ENCODE results near the gene ZNF441. TPM values are rescaled to one million over a fixed set of nuclear protein-coding genes. Genes with fewer than 3 reads are reported as not detected.

The ZNF441 gene
- total RNA-seq, 2 experiments from 2014 or later = 2.6 to 4.1 TPM

- TF ChIP-seq, protein P1, sequence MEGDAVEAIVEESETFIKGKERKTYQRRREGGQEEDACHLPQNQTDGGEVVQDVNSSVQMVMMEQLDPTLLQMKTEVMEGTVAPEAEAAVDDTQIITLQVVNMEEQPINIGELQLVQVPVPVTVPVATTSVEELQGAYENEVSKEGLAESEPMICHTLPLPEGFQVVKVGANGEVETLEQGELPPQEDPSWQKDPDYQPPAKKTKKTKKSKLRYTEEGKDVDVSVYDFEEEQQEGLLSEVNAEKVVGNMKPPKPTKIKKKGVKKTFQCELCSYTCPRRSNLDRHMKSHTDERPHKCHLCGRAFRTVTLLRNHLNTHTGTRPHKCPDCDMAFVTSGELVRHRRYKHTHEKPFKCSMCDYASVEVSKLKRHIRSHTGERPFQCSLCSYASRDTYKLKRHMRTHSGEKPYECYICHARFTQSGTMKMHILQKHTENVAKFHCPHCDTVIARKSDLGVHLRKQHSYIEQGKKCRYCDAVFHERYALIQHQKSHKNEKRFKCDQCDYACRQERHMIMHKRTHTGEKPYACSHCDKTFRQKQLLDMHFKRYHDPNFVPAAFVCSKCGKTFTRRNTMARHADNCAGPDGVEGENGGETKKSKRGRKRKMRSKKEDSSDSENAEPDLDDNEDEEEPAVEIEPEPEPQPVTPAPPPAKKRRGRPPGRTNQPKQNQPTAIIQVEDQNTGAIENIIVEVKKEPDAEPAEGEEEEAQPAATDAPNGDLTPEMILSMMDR (IDR thresholded peaks at IDR 0.05) = no peak
- Mint-ChIP-seq H3K4me3 (no peak overlapping the region), H3K27ac (no peak overlapping the region), H3K9me3 (peaks cover 14% of the 10 kb centered on the region), H3K27me3 (no peaks in the 10 kb centered on the region), H3K36me3 (ENCODE audit: low read depth) (peaks cover 44% of the 10 kb centered on the region), H3K4me1 (ENCODE audit: low read depth) (no peaks in the 10 kb centered on the region)
- intact Hi-C loops (cut with DNase I, micrococcal nuclease) = no loop called here
- Histone ChIP-seq H3K4me3 (ENCODE audit: low read length) (no peak overlapping the region), H3K9me3 (ENCODE audit: control insufficient read depth in 1 of 2, insufficient read depth in 1 of 2, low read length in 2 of 2) (peaks cover 39 to 74% of the 10 kb centered on the region in 2 experiments), H3K27me3 (ENCODE audit: control insufficient read depth in 1 of 2, insufficient read depth in 2 of 2, low read length in 2 of 2) (no peaks in the 10 kb centered on the region), H3K4me1 (ENCODE audit: insufficient read depth, low read length) (no peaks in the 10 kb centered on the region), H3K36me3 (ENCODE audit: insufficient read depth, low read length) (no peaks in the 10 kb centered on the region), H3K27ac (ENCODE audit: low read depth in 1 of 2, low read length in 2 of 2) (no peak overlapping the region)
- ChIA-PET POLR2A (interaction anchor here (1.6 kb wide), 1 partner anchor 10 kb away, joined by 3 read pairs; no protein-coding TSS in a partner anchor), CTCF (interaction anchor here (0.8 kb wide), 1 partner anchor 96 kb away, joined by 4 read pairs; no protein-coding TSS in a partner anchor)
- ATAC-seq (ENCODE audit: poor library complexity) = no peak
- no peak for DNase-seq
Observed at GRCh38 chr19:11787536-11787935, 20.7 kb downstream of the ZNF441 start.

- H3K9me3 ChIP-seq (ENCODE audit: control insufficient read depth in 1 of 2, insufficient read depth in 1 of 2, low read length in 2 of 2) = peaks cover 14 to 30% of the 10 kb centered on the region in 2 experiments
- POLR2A ChIA-PET = no interaction called here
Observed at GRCh38 chr19:11792942-11793341, 26.1 kb downstream of the ZNF441 start.

DNA sequence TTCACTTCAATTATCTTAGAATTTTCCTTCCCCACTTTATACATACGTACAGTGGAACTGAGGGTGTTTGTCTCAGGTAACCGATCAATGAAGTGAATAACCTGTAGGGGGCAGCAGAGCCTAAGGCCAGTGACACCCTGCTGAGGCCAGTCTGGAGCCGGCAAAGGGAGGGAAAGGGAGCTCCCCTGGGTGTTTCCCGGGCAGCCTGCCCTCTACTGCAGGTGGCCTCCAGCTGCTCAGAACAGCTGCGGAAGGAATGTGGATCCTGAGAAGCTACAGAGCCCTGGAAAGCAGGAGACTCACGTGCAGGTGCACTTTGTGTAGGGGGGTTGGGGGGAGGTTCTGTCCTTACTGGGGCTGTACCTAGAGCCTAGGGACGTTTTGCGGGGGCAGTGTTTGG lies 30.7 kb downstream of the ZNF441 start:
- Histone ChIP-seq H3K9me3 (ENCODE audit: control insufficient read depth in 1 of 2, insufficient read depth in 1 of 2, low read length in 2 of 2) (peaks cover 0 to 6% of the 10 kb centered on the region in 2 experiments), H3K4me3 (ENCODE audit: low read length) (peak overlapping the region; percentile 73), H3K27ac (ENCODE audit: low read depth in 1 of 2, low read length in 2 of 2) (no peak overlapping the region), H3K36me3 (ENCODE audit: insufficient read depth, low read length) (no peaks in the 10 kb centered on the region), H3K27me3 (ENCODE audit: control insufficient read depth in 1 of 2, insufficient read depth in 2 of 2, low read length in 2 of 2) (no peaks in the 10 kb centered on the region), H3K4me1 (ENCODE audit: insufficient read depth, low read length) (peaks cover 22% of the 10 kb centered on the region)
- intact Hi-C loops (cut with DNase I, micrococcal nuclease) = loop anchor here in 1 of 2 experiments (1.0 to 5.0 kb wide), 5 partner anchors 83 to 344 kb away; no protein-coding TSS in a partner anchor
- Mint-ChIP-seq H3K27ac (peak overlapping the region; percentile 79), H3K27me3 (no peaks in the 10 kb centered on the region), H3K4me3 (peak overlapping the region; percentile 93), H3K4me1 (ENCODE audit: low read depth) (peaks cover 22% of the 10 kb centered on the region), H3K9me3 (peaks cover 2% of the 10 kb centered on the region), H3K36me3 (ENCODE audit: low read depth) (peaks cover 4% of the 10 kb centered on the region)
- ATAC-seq (ENCODE audit: poor library complexity) = peak; percentile 64
- POLR2A ChIA-PET = interaction anchor here (0.7 to 2.3 kb wide), 12 partner anchors 10 to 643 kb away, joined by 3 to 15 read pairs (median 3); partner anchors contain the start of genes ZNF439, ZNF440, ZNF441 and ZNF443
- CTCF ChIA-PET = interaction anchor here (0.5 to 3.3 kb wide), 20 partner anchors 11 to 343 kb away, joined by 3 to 45 read pairs (median 5); partner anchors contain the start of genes ZNF20, ZNF440, ZNF700 and ZNF763
- TF ChIP-seq, protein P1 (IDR thresholded peaks at IDR 0.05) = peak; percentile 90
- DNase-seq = peak; percentile 58 to 90 (median 70)

More at GRCh38 chr19:11792942-11793341, 26.1 kb downstream of the ZNF441 start:
- CTCF ChIA-PET = no interaction called here
- Histone ChIP-seq H3K27me3 (ENCODE audit: control insufficient read depth in 1 of 2, insufficient read depth in 2 of 2, low read length in 2 of 2) (no peaks in the 10 kb centered on the region), H3K4me1 (ENCODE audit: insufficient read depth, low read length) (peaks cover 9% of the 10 kb centered on the region), H3K4me3 (ENCODE audit: low read length) (no peak overlapping the region), H3K27ac (ENCODE audit: low read depth in 1 of 2, low read length in 2 of 2) (no peak overlapping the region), H3K36me3 (ENCODE audit: insufficient read depth, low read length) (no peaks in the 10 kb centered on the region)
- ATAC-seq (ENCODE audit: poor library complexity) = no peak
- intact Hi-C loops (cut with DNase I, micrococcal nuclease) = no loop called here
- H3K36me3 Mint-ChIP-seq (ENCODE audit: low read depth) = peaks cover 6% of the 10 kb centered on the region
- peaks cover 3% of the 10 kb centered on the region for H3K9me3 Mint-ChIP-seq
- peaks cover 9% of the 10 kb centered on the region for H3K4me1 Mint-ChIP-seq (ENCODE audit: low read depth)
- TF ChIP-seq, protein P1 (IDR thresholded peaks at IDR 0.05) = no peak
- no peak overlapping the region for H3K4me3 Mint-ChIP-seq
- H3K27ac Mint-ChIP-seq = no peak overlapping the region
- DNase-seq = no peak
- no peaks in the 10 kb centered on the region for H3K27me3 Mint-ChIP-seq

Data from CD4-positive, alpha-beta T cell (primary cell).